CD4-positive, alpha-beta T cell (primary cell): ENCODE results near the gene PLXNA2. TPM values are rescaled to one million over a fixed set of nuclear protein-coding genes. Genes with fewer than 3 reads are reported as not detected.

ENCODE experiments used
- ATAC-seq: fragments of 200-7000 bp; cut with Tn5 transposase; one replicate; pipeline ENCODE4 v1.10.0; 2022; ENCODE audit warnings: mild to moderate bottlenecking; ENCODE audit not compliant: poor library complexity
- CTCF ChIA-PET: fragments of 350-600 bp; sonication (Branson Sonifier 250); formaldehyde crosslinking; loops from one replicate; lab custom pipeline; 2021; ENCODE audit warnings: antibody characterized with exemption, inconsistent platforms; lab: Charles Lee
- POLR2A ChIA-PET: fragments of 350-600 bp; sonication (Branson Sonifier 250); formaldehyde crosslinking; loops from one replicate; lab custom pipeline; 2021; ENCODE audit warnings: antibody characterized with exemption, inconsistent platforms; lab: Charles Lee
- DNase-seq, 14 experiments: peaks; one replicate each; pipeline ENCODE4 v3.0.0-alpha.2; 2013 to 2020; ENCODE audit warnings: mixed read lengths in 2 of 14
- H3K27ac ChIP-seq, 2 donors: one replicate each; pipeline versions ENCODE4 v1.5.1 to v1.7.0; 2013; ENCODE audit warnings: low read length in 2 of 2, low read depth in 1 of 2, mild to moderate bottlenecking in 1 of 2
- H3K27me3 ChIP-seq, 2 experiments: 1 replicate in 1 of 2; 2 replicates in 1 of 2; pipeline versions ENCODE4 v1.6.1 to v1.7.0; 2013; ENCODE audit warnings: low read length in 2 of 2, control low read depth in 1 of 2, mild to moderate bottlenecking in 1 of 2, moderate library complexity in 1 of 2; ENCODE audit not compliant: insufficient read depth in 2 of 2, control insufficient read depth in 1 of 2
- H3K36me3 ChIP-seq: one replicate; pipeline ENCODE4 v1.6.1; 2013; ENCODE audit warnings: low read length, control low read depth; ENCODE audit not compliant: insufficient read depth
- H3K4me1 ChIP-seq: one replicate; pipeline ENCODE4 v1.6.1; 2013; ENCODE audit warnings: low read length, control low read depth; ENCODE audit not compliant: insufficient read depth
- H3K4me3 ChIP-seq: one replicate; pipeline ENCODE4 v1.5.1; 2013; ENCODE audit warnings: mild to moderate bottlenecking, low read length, moderate library complexity
- H3K9me3 ChIP-seq, 2 experiments: 1 replicate in 1 of 2; 2 replicates in 1 of 2; pipeline versions ENCODE4 v1.6.1 to v1.7.0; 2013; ENCODE audit warnings: low read length in 2 of 2, mild to moderate bottlenecking in 2 of 2, control low read depth in 1 of 2, moderate library complexity in 1 of 2; ENCODE audit not compliant: control insufficient read depth in 1 of 2, insufficient read depth in 1 of 2
- H3K27ac Mint-ChIP-seq: one replicate; pipeline ENCODE4 v1.8.0; 2020; ENCODE audit warnings: mixed read lengths
- H3K27me3 Mint-ChIP-seq: one replicate; pipeline ENCODE4 v1.8.0; 2021; ENCODE audit warnings: mixed read lengths
- H3K36me3 Mint-ChIP-seq: one replicate; pipeline ENCODE4 v1.8.0; 2021; ENCODE audit warnings: low read depth, mixed read lengths
- H3K4me1 Mint-ChIP-seq: one replicate; pipeline ENCODE4 v1.8.0; 2021; ENCODE audit warnings: low read depth, mixed read lengths
- H3K4me3 Mint-ChIP-seq: one replicate; pipeline ENCODE4 v1.8.0; 2020; ENCODE audit warnings: mild to moderate bottlenecking, mixed read lengths
- H3K9me3 Mint-ChIP-seq: one replicate; pipeline ENCODE4 v1.8.0; 2020; ENCODE audit warnings: mixed read lengths
- intact Hi-C, 2 experiments: fragments of 100-400 bp; cut with DNase I in 1 of 2; cut with micrococcal nuclease in 1 of 2; formaldehyde crosslinking; loops; one replicate each; pipeline versions ENCODE4 v1.15.1 to v1.9.0; 2023 to 2025; cut with DNase I, micrococcal nuclease
- total RNA-seq, 174 experiments: library from RNA in 2 of 174; stranded (reverse) in 2 of 174; gene quantifications; one replicate each; pipeline ENCODE4 v1.2.3 and lab custom pipeline; 2021 to 2026
- TF ChIP-seq, protein P1 (sequence below): fragments of 200-600 bp; IDR thresholded peaks from one replicate; pipeline ENCODE4 v1.8.0; 2022; ENCODE audit warnings: antibody characterized with exemption, mild to moderate bottlenecking

The PLXNA2 gene
- total RNA-seq, 2 experiments from 2014 or later, result 0.75 to 0.77 TPM

DNA sequence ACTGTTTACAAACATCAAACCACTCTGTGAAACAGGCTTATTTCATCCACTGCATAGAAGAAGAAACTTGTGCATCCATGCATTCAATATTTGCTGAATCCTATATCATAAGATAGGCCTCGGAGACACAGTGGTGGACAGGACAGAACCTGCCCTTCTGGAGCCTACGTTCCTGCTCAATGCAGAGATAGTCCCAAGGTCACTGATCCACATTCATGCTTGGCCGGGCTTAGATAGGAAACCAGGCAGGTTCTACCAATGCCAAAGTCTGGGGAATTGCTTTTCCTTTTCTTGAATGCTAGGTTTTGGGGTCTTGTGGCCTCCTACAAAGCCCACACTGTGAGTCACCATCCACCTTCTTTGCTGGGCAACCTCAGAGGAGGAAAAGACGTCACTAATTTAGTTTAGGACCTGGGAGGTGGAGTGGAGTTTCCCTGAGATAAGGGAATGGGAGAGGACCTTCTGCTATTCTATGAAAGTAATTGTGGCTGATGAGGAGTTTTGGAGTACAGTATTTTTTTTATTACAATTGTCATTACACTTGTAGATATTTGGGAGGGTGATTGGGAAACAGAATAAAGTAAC is 233.6 kb downstream of the PLXNA2 start:
- DNase-seq (no peak), ATAC-seq (no peak)
- no peaks in the 10 kb centered on the region for H3K36me3 Mint-ChIP-seq
- no peak overlapping the region for H3K27ac ChIP-seq
- intact Hi-C loops, result no loop called here
- no peaks in the 10 kb centered on the region for H3K4me1 ChIP-seq
- TF ChIP-seq, protein P1, sequence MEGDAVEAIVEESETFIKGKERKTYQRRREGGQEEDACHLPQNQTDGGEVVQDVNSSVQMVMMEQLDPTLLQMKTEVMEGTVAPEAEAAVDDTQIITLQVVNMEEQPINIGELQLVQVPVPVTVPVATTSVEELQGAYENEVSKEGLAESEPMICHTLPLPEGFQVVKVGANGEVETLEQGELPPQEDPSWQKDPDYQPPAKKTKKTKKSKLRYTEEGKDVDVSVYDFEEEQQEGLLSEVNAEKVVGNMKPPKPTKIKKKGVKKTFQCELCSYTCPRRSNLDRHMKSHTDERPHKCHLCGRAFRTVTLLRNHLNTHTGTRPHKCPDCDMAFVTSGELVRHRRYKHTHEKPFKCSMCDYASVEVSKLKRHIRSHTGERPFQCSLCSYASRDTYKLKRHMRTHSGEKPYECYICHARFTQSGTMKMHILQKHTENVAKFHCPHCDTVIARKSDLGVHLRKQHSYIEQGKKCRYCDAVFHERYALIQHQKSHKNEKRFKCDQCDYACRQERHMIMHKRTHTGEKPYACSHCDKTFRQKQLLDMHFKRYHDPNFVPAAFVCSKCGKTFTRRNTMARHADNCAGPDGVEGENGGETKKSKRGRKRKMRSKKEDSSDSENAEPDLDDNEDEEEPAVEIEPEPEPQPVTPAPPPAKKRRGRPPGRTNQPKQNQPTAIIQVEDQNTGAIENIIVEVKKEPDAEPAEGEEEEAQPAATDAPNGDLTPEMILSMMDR, result no peak
- H3K4me3 ChIP-seq, result no peak overlapping the region
- H3K4me1 Mint-ChIP-seq, result no peaks in the 10 kb centered on the region
- ChIA-PET CTCF (interaction anchor here (1.0 to 4.2 kb wide), 2 partner anchors 11 to 13 kb away, joined by 5 to 15 read pairs; no protein-coding TSS in a partner anchor), POLR2A (no interaction called here)
- no peaks in the 10 kb centered on the region for H3K36me3 ChIP-seq
- H3K4me3 Mint-ChIP-seq, result no peak overlapping the region
- H3K27ac Mint-ChIP-seq, result no peak overlapping the region
- no peaks in the 10 kb centered on the region for H3K9me3 ChIP-seq
- no peaks in the 10 kb centered on the region for H3K27me3 Mint-ChIP-seq
- no peaks in the 10 kb centered on the region for H3K27me3 ChIP-seq
- H3K9me3 Mint-ChIP-seq, result no peaks in the 10 kb centered on the region

DNA sequence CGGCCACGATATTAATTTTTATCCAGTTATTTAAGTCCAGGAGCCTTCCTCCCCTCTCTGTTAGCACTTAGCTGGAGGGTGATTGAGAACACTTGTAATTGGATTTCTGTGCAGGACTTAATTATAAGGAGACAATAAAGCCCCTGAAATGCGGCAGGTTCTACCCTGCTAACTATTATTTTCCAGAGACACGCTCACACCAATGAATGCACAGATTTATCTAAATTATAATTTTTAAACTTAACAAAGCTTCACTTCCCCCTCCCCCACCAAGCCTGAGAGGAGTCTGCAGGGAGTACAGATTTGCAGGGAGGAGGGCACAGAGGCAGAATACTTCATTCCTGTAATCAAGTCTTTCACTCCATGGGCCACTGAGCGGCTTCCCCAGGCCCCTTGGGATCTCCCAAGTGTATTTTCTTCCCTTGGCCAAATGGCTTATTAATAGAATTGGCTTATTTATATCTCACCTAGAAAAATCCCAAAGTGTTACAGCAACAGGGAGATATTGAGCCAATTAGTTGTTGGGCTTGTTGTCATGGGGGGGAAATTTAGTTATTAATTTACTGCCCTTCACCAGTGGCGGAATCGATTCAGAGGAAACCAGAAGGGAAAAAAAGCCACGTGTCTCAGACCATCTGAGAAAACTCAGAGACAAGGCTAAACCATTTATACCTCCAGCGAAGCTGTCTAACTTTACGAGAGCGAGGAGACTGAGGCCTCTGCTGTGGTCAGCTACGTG is 234.3 kb downstream of the PLXNA2 start:
- H3K27me3 ChIP-seq, result no peaks in the 10 kb centered on the region
- H3K36me3 ChIP-seq, result no peaks in the 10 kb centered on the region
- Mint-ChIP-seq H3K27ac (no peak overlapping the region), H3K36me3 (no peaks in the 10 kb centered on the region), H3K4me3 (no peak overlapping the region), H3K4me1 (no peaks in the 10 kb centered on the region), H3K27me3 (no peaks in the 10 kb centered on the region), H3K9me3 (no peaks in the 10 kb centered on the region)
- no peaks in the 10 kb centered on the region for H3K4me1 ChIP-seq
- POLR2A ChIA-PET, result no interaction called here
- CTCF ChIA-PET, result interaction anchor here (4.2 kb wide), 1 partner anchor 12 kb away, joined by 15 read pairs; no protein-coding TSS in a partner anchor
- H3K9me3 ChIP-seq, result no peaks in the 10 kb centered on the region
- ATAC-seq (no peak), DNase-seq (no peak)
- H3K4me3 ChIP-seq, result no peak overlapping the region
- no peak overlapping the region for H3K27ac ChIP-seq
- TF ChIP-seq, protein P1, result no peak
- intact Hi-C loops, result no loop called here

- no peaks in the 10 kb centered on the region for H3K4me1 ChIP-seq
- intact Hi-C loops, result no loop called here
- H3K36me3 Mint-ChIP-seq, result no peaks in the 10 kb centered on the region
- H3K36me3 ChIP-seq, result no peaks in the 10 kb centered on the region
- no peaks in the 10 kb centered on the region for H3K27me3 Mint-ChIP-seq
- no peaks in the 10 kb centered on the region for H3K4me1 Mint-ChIP-seq
- no peak for ATAC-seq
- DNase-seq, result no peak
- CTCF ChIA-PET, result interaction anchor here (4.2 kb wide), 1 partner anchor 12 kb away, joined by 15 read pairs; no protein-coding TSS in a partner anchor
- H3K9me3 Mint-ChIP-seq, result no peaks in the 10 kb centered on the region
- H3K27ac Mint-ChIP-seq, result no peak overlapping the region
- TF ChIP-seq, protein P1, result no peak
- POLR2A ChIA-PET, result no interaction called here
- H3K4me3 ChIP-seq, result no peak overlapping the region
- no peaks in the 10 kb centered on the region for H3K27me3 ChIP-seq
- H3K27ac ChIP-seq, result no peak overlapping the region
- no peak overlapping the region for H3K4me3 Mint-ChIP-seq
- no peaks in the 10 kb centered on the region for H3K9me3 ChIP-seq
Measured at GRCh38 chr1:208009303-208009702, 234.9 kb downstream of the PLXNA2 start.
